H1 (cell line): Measurements from ENCODE around the gene SLAMF6. TPM values are rescaled to one million over a fixed set of nuclear protein-coding genes. Genes with fewer than 3 reads are reported as not detected.
"Not testable (repeated sequence)": the region's sequence is repeated elsewhere in the genome, so short reads cannot be mapped to it uniquely, and the experiment has no call there.

Experiments
- CTCF ChIA-PET: fragments of 300-600 bp; sonication (Branson Sonifier 250); formaldehyde crosslinking; loops from one replicate; lab custom pipeline; 2021; ENCODE audit not compliant: partially characterized antibody; lab: Charles Lee
- POLR2A ChIA-PET: fragments of 300-600 bp; sonication (Branson Sonifier 250); formaldehyde crosslinking; loops from one replicate; lab custom pipeline; 2021; ENCODE audit warnings: inconsistent platforms; ENCODE audit not compliant: partially characterized antibody; lab: Charles Lee
- DNase-seq, 2 experiments: peaks; one replicate each; pipeline versions ENCODE4 v3.0.0 to v3.0.0-alpha.2; 2010 to 2022; ENCODE audit warnings: low spot score in 2 of 2, low read depth in 1 of 2, mixed read lengths in 1 of 2
- FAIRE-seq: peaks from 2 replicates; lab custom pipeline; 2011; peaks lifted over from hg19 to GRCh38; lab: Jason Lieb, UNC
- H2AFZ ChIP-seq: 2 replicates; pipeline ENCODE4 v1.8.1; 2012; ENCODE audit warnings: low read length, inconsistent platforms
- H2AK5ac ChIP-seq: 2 replicates; pipeline ENCODE4 v1.6.1; 2013; ENCODE audit warnings: low read depth, low read length
- H2BK120ac ChIP-seq: replicated peaks from 2 replicates; pipeline ENCODE3; 2013; ENCODE audit warnings: low read depth, low read length, inconsistent platforms
- H2BK12ac ChIP-seq: 2 replicates; pipeline ENCODE4 v1.6.1; 2013; ENCODE audit warnings: low read depth, low read length
- H2BK15ac ChIP-seq: 2 replicates; pipeline ENCODE4 v1.6.1; 2013; ENCODE audit warnings: low read length
- H2BK20ac ChIP-seq: 2 replicates; pipeline ENCODE4 v1.6.1; 2013; ENCODE audit warnings: low read length
- H2BK5ac ChIP-seq: 2 replicates; pipeline ENCODE4 v1.6.1; 2013; ENCODE audit warnings: low read depth, low read length
- H3K14ac ChIP-seq: 2 replicates; pipeline ENCODE4 v1.6.1; 2013; ENCODE audit warnings: inconsistent platforms; ENCODE audit not compliant: insufficient read length
- H3K18ac ChIP-seq: 2 replicates; pipeline ENCODE4 v1.6.1; 2013; ENCODE audit warnings: low read length; ENCODE audit errors: extremely low read depth
- H3K23ac ChIP-seq: 2 replicates; pipeline ENCODE4 v1.6.1; 2013; ENCODE audit warnings: inconsistent platforms; ENCODE audit not compliant: insufficient read length
- H3K23me2 ChIP-seq: 2 replicates; pipeline ENCODE4 v1.6.1; 2013; ENCODE audit warnings: low read depth, low read length
- H3K27ac ChIP-seq: 2 replicates; pipeline ENCODE4 v1.6.1; 2011; ENCODE audit warnings: low read depth, low read length, inconsistent platforms
- H3K27me3 ChIP-seq, 4 experiments: replicated peaks in 1 of 4; 1 replicate in 1 of 4; 2 replicates in 3 of 4; pipeline versions ENCODE4 v1.6.1 to v1.8.1; 2011 to 2013; ENCODE audit warnings: low read length in 3 of 4, mild to moderate bottlenecking in 3 of 4, inconsistent platforms in 2 of 4, mixed read lengths in 2 of 4, moderate library complexity in 1 of 4; ENCODE audit not compliant: control insufficient read depth in 3 of 4, insufficient read depth in 3 of 4; ENCODE audit errors: extremely low read depth in 1 of 4
- H3K36me3 ChIP-seq, 4 experiments: 2 replicates each; pipeline versions ENCODE4 v1.6.1 to v1.8.1; 2011 to 2013; ENCODE audit warnings: mild to moderate bottlenecking in 4 of 4, low read length in 3 of 4, moderate library complexity in 2 of 4, control low read depth in 1 of 4, inconsistent platforms in 1 of 4; ENCODE audit not compliant: insufficient read depth in 4 of 4, control insufficient read depth in 2 of 4
- H3K4ac ChIP-seq: replicated peaks from 2 replicates; pipeline ENCODE3; 2013; ENCODE audit warnings: low read length, low read depth, mixed read lengths, inconsistent platforms; ENCODE audit not compliant: insufficient read length
- H3K4me1 ChIP-seq, 4 experiments: replicated peaks in 1 of 4; 1 replicate in 1 of 4; 2 replicates in 3 of 4; pipeline versions ENCODE4 v1.6.1 to v1.8.1; 2011 to 2013; ENCODE audit warnings: low read length in 3 of 4, inconsistent platforms in 2 of 4, mixed read lengths in 1 of 4; ENCODE audit not compliant: insufficient read depth in 4 of 4, control insufficient read depth in 3 of 4
- H3K4me2 ChIP-seq, 2 experiments: 2 replicates each; pipeline versions ENCODE4 v1.6.1 to v1.8.1; 2011 to 2013; ENCODE audit warnings: low read depth in 2 of 2, low read length in 2 of 2, control low read depth in 1 of 2, inconsistent platforms in 1 of 2, mild to moderate bottlenecking in 1 of 2; ENCODE audit not compliant: insufficient read depth in 1 of 2
- H3K4me3 ChIP-seq, 4 experiments: fragments of 200-600, 300-600 bp in 1 of 4; sonication (generic), shearing (Covaris generic), sonication (Bioruptor Twin) in 1 of 4; 2 replicates each; pipeline versions ENCODE4 v1.5.1 to v1.8.1; 2011 to 2016; ENCODE audit warnings: low read length in 4 of 4, low read depth in 3 of 4, control low read depth in 2 of 4, inconsistent platforms in 2 of 4, mild to moderate bottlenecking in 2 of 4, mixed read lengths in 1 of 4, moderate library complexity in 1 of 4; ENCODE audit not compliant: insufficient read depth in 2 of 4; ENCODE audit errors: extremely low read depth in 1 of 4
- H3K56ac ChIP-seq: replicated peaks from 2 replicates; pipeline ENCODE3; 2013; ENCODE audit warnings: low read depth, mild to moderate bottlenecking, mixed read lengths, low read length, inconsistent platforms; ENCODE audit not compliant: insufficient read length
- H3K79me1 ChIP-seq: 2 replicates; pipeline ENCODE4 v1.6.1; 2013; ENCODE audit warnings: low read depth, low read length, control low read depth
- H3K79me2 ChIP-seq, 2 experiments: 2 replicates each; pipeline versions ENCODE4 v1.6.1 to v1.8.1; 2012 to 2013; ENCODE audit warnings: low read length in 2 of 2, mild to moderate bottlenecking in 2 of 2, inconsistent platforms in 1 of 2; ENCODE audit not compliant: insufficient read depth in 2 of 2, control insufficient read depth in 1 of 2
- H3K9ac ChIP-seq, 4 experiments: replicated peaks in 1 of 4; 1 replicate in 1 of 4; 2 replicates in 3 of 4; pipeline versions ENCODE4 v1.6.1 to v1.8.1; 2011 to 2013; ENCODE audit warnings: low read depth in 3 of 4, low read length in 3 of 4, control low read depth in 2 of 4, mild to moderate bottlenecking in 2 of 4, moderate library complexity in 2 of 4, inconsistent platforms in 1 of 4; ENCODE audit errors: extremely low read depth in 1 of 4
- H3K9me3 ChIP-seq, 2 experiments: 2 replicates each; pipeline versions ENCODE4 v1.6.1 to v1.8.1; 2012 to 2013; ENCODE audit warnings: mild to moderate bottlenecking in 2 of 2, moderate library complexity in 2 of 2, control low read depth in 1 of 2, inconsistent platforms in 1 of 2, low read depth in 1 of 2, low read length in 1 of 2, mixed read lengths in 1 of 2; ENCODE audit not compliant: insufficient read depth in 2 of 2
- H4K20me1 ChIP-seq, 2 experiments: replicated peaks in 1 of 2; 2 replicates each; pipeline versions ENCODE3 to v1.8.1; 2011 to 2013; ENCODE audit warnings: inconsistent platforms in 2 of 2, low read length in 2 of 2, mild to moderate bottlenecking in 1 of 2; ENCODE audit not compliant: insufficient read depth in 2 of 2, control insufficient read depth in 1 of 2
- H4K5ac ChIP-seq: 2 replicates; pipeline ENCODE4 v1.6.1; 2013; ENCODE audit warnings: low read length, low read depth, mixed read lengths, inconsistent platforms; ENCODE audit not compliant: insufficient read length
- H4K8ac ChIP-seq: 2 replicates; pipeline ENCODE4 v1.8.0; 2013; ENCODE audit warnings: mild to moderate bottlenecking, moderate library complexity, low read length, inconsistent platforms; ENCODE audit not compliant: insufficient read depth; ENCODE audit errors: extremely low read depth
- H4K91ac ChIP-seq: replicated peaks from 2 replicates; pipeline ENCODE3; 2013; ENCODE audit warnings: low read length, mixed read lengths, inconsistent platforms; ENCODE audit not compliant: insufficient read length
- WGBS, 2 experiments: shearing (Covaris generic) in 1 of 2; methylation state at CpG; one replicate each; pipeline versions ENCODE4 v1.1.6 to v1.1.7; 2013 to 2015; ENCODE audit warnings: low lambda C conversion rate in 2 of 2, mixed read lengths in 2 of 2, inconsistent platforms in 1 of 2, low coverage in 1 of 2, missing lambda C conversion rate in 1 of 2; ENCODE audit not compliant: insufficient replicate concordance in 2 of 2, insufficient coverage in 1 of 2, insufficient read length in 1 of 2; ENCODE audit errors: extremely low coverage in 1 of 2, missing lambda C conversion rate in 1 of 2; 5-methylcytosine and 5-hydroxymethylcytosine counted together
- polyA plus RNA-seq, 7 experiments: library from polyadenylated mRNA; depleted of rRNA in 3 of 7; stranded (reverse) in 5 of 7; unstranded in 2 of 7; fragments of >200 nt in 5 of 7; fragments of 200-250 nt in 2 of 7; gene quantifications; 1 replicate in 5 of 7; 2 replicates in 1 of 7; 4 replicates in 1 of 7; pipeline versions ENCODE4 v1.2.1 to v1.2.3, GENCODE V29; 2011 to 2013; ENCODE audit warnings: missing spikeins in 2 of 7, mixed read lengths in 2 of 7
- total RNA-seq: library from RNA; stranded (reverse); fragmentation: NEBNext Ultra II Directional; extraction: Animal tissue kit (Norgen Biotek cat#: 25700); gene quantifications from 2 replicates; pipeline ENCODE4 v1.2.1, GENCODE V29; 2021

The SLAMF6 gene
- total and polyA plus RNA-seq, 2 of the 8 experiments (the other 6 are each of a cell fraction or from before 2014, with no cell fraction given): not detected

GRCh38 chr1:160563230-160563629 lies 40.2 kb upstream of the SLAMF6 start:
- H3K4ac ChIP-seq, H3K79me1 ChIP-seq, H2BK5ac ChIP-seq, H3K4me2 ChIP-seq, H3K9ac ChIP-seq, H3K79me2 ChIP-seq, FAIRE-seq, H3K27me3 ChIP-seq, H3K23me2 ChIP-seq, H3K14ac ChIP-seq, H2BK120ac ChIP-seq, H3K56ac ChIP-seq, H3K9me3 ChIP-seq, H4K5ac ChIP-seq, H3K4me3 ChIP-seq, DNase-seq, H3K36me3 ChIP-seq, POLR2A ChIA-PET, H3K23ac ChIP-seq, H2BK12ac ChIP-seq, H2BK20ac ChIP-seq, H2BK15ac ChIP-seq, H3K18ac ChIP-seq, H4K8ac ChIP-seq, H2AFZ ChIP-seq, H3K27ac ChIP-seq, H4K91ac ChIP-seq, H2AK5ac ChIP-seq, H3K4me1 ChIP-seq, H4K20me1 ChIP-seq: not testable (repeated sequence)
- CTCF ChIA-PET: interaction anchor here (0.6 to 1.2 kb wide), 2 partner anchors 17 to 728 kb away, joined by 3 read pairs; no protein-coding TSS in a partner anchor
- 88% methylated on average over 1 of the region's 1 CpG; no CpG with 5 or more reads in 1 of the 2 experiments for whole genome bisulfite sequencing, 2 experiments

DNA sequence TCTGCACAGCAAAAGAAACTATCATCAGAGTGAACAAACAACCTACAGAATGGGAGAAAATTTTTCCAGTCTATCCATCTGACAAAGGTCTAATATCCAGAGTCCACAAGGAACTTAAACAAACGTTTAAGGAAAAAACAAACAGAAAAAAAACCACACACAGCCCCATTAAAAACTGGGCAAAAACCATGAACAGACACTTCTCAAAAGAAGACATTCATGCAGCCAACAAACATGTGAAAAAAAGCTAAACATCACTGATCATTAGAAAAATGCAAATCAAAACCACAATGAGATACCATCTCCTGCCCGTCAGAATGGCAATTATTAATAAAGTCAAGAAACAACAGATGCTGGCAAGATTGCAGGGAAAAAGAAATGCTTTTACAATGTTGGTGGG lies 39.7 kb upstream of the SLAMF6 start:
- WGBS, 2 experiments: 86% methylated on average over 2 of the region's 2 CpGs; no CpG with 5 or more reads in 1 of the 2 experiments
- H3K18ac ChIP-seq, H2AK5ac ChIP-seq, H3K23ac ChIP-seq, H2AFZ ChIP-seq, H4K91ac ChIP-seq, H2BK120ac ChIP-seq, H3K4me3 ChIP-seq, H4K8ac ChIP-seq, DNase-seq, H3K27ac ChIP-seq, POLR2A ChIA-PET, H4K20me1 ChIP-seq, H3K9ac ChIP-seq, H3K9me3 ChIP-seq, FAIRE-seq, H3K56ac ChIP-seq, H3K14ac ChIP-seq, H2BK12ac ChIP-seq, H3K4ac ChIP-seq, H3K79me1 ChIP-seq, H3K79me2 ChIP-seq, H4K5ac ChIP-seq, H3K4me2 ChIP-seq, H2BK20ac ChIP-seq, H2BK15ac ChIP-seq, H3K36me3 ChIP-seq, H3K27me3 ChIP-seq, H2BK5ac ChIP-seq, H3K23me2 ChIP-seq, H3K4me1 ChIP-seq: not testable (repeated sequence)
- CTCF ChIA-PET: interaction anchor here (0.6 to 3.2 kb wide), 3 partner anchors 12 to 729 kb away, joined by 3 to 10 read pairs (median 3); no protein-coding TSS in a partner anchor
